Measurements from ENCODE around the gene VAV2. TPM values are rescaled to one million over a fixed set of nuclear protein-coding genes. Genes with fewer than 3 reads are reported as not detected.

Gene VAV2
- total RNA-seq, 4 donors from 2014 or later, result 15.0 to 25.7 (median 20.5) TPM

DNA sequence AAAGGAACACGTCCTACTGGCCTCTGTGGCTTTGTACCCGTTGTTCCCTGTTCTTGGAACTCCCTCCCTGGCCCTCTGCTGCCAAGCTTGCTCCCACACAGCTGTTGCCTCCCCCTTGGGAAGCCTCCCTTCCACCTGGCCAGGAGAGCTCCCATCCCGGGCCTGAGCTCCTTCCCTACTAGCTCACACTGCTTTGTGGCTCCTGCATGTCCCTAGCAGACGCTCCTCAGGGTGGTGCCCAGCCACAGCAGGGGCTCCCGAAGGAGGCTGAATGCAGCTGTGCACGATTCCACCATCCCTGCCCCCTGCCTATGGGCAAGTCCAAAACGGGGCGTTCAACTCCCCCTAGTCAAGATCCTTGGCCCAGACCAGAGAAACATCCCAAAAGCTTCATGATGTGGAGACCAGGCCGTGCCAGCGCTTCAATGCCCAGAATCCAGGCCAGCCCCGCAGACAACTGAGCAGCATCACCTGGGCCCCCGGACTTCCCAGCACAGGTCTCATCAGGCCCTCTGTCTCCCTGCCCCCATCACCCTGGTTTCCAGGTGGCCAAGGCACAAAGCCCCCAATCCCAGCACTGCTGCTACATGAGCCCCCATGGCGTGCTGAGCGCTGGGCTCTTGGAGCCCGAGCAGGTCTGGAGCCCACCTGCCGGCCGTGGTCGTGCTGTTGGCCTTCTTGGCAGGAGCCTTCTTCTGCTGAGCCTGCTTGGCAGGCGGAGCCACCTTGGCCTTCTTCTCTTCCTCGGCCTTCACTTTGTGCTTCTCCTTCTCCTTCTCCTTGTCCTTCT lies 47.5 kb upstream of the VAV2 start:
- Histone ChIP-seq H3K27ac (no peak overlapping the region), H3K9me3 (no peaks in the 10 kb centered on the region), H3K36me3 (peaks cover 44 to 53% of the 10 kb centered on the region in 2 donors), H3K4me3 (replicated peaks in 1 of 3) (no peak overlapping the region), H3K4me1 (peaks cover 0 to 8% of the 10 kb centered on the region in 2 donors), H3K27me3 (no peaks in the 10 kb centered on the region)
- DNase-seq, result no peak
- 96 to 98% methylated on average over 20 of the region's 20 CpGs for WGBS, 2 donors
- TF ChIP-seq, protein P1, sequence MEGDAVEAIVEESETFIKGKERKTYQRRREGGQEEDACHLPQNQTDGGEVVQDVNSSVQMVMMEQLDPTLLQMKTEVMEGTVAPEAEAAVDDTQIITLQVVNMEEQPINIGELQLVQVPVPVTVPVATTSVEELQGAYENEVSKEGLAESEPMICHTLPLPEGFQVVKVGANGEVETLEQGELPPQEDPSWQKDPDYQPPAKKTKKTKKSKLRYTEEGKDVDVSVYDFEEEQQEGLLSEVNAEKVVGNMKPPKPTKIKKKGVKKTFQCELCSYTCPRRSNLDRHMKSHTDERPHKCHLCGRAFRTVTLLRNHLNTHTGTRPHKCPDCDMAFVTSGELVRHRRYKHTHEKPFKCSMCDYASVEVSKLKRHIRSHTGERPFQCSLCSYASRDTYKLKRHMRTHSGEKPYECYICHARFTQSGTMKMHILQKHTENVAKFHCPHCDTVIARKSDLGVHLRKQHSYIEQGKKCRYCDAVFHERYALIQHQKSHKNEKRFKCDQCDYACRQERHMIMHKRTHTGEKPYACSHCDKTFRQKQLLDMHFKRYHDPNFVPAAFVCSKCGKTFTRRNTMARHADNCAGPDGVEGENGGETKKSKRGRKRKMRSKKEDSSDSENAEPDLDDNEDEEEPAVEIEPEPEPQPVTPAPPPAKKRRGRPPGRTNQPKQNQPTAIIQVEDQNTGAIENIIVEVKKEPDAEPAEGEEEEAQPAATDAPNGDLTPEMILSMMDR (IDR thresholded peaks at IDR 0.05), result no peak
- no peak for TF ChIP-seq POLR2A (IDR thresholded peaks at IDR 0.05)
- intact Hi-C loops (cut with DNase I), result no loop called here

DNA sequence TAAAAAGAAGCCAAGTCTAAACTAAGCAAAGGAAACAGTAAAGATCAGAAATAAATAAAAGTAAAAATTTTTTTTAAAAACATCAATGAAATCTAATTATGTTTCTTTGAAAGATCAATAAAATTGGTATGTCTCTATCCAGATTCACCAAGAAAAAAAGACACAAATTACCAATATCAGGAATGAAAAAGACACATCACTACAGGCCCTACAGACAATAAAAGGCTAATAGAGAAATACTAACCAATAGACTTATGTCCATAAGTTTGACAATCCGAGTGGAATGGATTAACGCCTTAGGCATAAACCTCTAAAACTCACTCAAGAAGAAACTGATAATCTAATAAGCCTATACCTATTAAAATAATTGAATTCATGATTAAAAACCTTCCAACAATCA lies 45.5 kb upstream of the VAV2 start:
- DNase-seq, result no peak
- WGBS, 2 donors, result 95 to 99% methylated on average over 2 of the region's 2 CpGs

DNA sequence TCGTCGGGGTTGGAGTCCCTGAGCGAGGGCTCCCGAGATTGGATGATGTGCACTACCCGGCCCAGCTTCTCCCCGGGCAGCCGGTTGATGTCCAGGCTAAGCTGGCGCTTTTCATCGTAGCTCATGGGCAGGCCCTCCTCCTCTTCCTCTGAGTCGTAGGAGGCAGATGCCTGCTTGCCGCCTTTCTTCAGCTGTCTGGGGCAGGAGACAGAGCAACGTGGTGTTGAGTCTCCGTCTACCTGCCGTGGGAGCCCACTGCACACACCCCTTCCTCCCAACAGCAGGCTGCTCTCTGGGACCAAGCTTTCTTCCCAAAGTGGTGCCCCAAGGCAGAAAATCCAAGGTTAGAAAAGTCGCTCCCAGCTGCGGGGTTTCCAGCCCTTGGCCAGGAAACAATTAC lies 44.0 kb upstream of the VAV2 start:
- TF ChIP-seq, protein P1 (IDR thresholded peaks at IDR 0.05), result no peak
- TF ChIP-seq POLR2A (IDR thresholded peaks at IDR 0.05), result no peak
- no peak overlapping the region for H3K4me3 ChIP-seq (replicated peaks in 1 of 3)
- intact Hi-C loops (cut with DNase I), result no loop called here
- no peaks in the 10 kb centered on the region for H3K27me3 ChIP-seq
- H3K4me1 ChIP-seq, result peaks cover 0 to 5% of the 10 kb centered on the region in 2 donors
- H3K36me3 ChIP-seq, result peaks cover 67% of the 10 kb centered on the region in 2 donors
- 95 to 98% methylated on average over 16 of the region's 16 CpGs for WGBS, 2 donors
- no peak for DNase-seq
- no peaks in the 10 kb centered on the region for H3K9me3 ChIP-seq
- H3K27ac ChIP-seq, result no peak overlapping the region

More for the DNA sequence above, 45.5 kb upstream of the VAV2 start:
- no peaks in the 10 kb centered on the region for H3K27me3 ChIP-seq
- H3K4me1 ChIP-seq, result peaks cover 0 to 8% of the 10 kb centered on the region in 2 donors
- peaks cover 57 to 67% of the 10 kb centered on the region in 2 donors for H3K36me3 ChIP-seq
- intact Hi-C loops (cut with DNase I), result no loop called here
- H3K27ac ChIP-seq, result no peak overlapping the region
- TF ChIP-seq, protein P1 (IDR thresholded peaks at IDR 0.05), result no peak
- TF ChIP-seq POLR2A (IDR thresholded peaks at IDR 0.05), result no peak
- H3K9me3 ChIP-seq, result no peaks in the 10 kb centered on the region
- H3K4me3 ChIP-seq (replicated peaks in 1 of 3), result no peak overlapping the region

DNA sequence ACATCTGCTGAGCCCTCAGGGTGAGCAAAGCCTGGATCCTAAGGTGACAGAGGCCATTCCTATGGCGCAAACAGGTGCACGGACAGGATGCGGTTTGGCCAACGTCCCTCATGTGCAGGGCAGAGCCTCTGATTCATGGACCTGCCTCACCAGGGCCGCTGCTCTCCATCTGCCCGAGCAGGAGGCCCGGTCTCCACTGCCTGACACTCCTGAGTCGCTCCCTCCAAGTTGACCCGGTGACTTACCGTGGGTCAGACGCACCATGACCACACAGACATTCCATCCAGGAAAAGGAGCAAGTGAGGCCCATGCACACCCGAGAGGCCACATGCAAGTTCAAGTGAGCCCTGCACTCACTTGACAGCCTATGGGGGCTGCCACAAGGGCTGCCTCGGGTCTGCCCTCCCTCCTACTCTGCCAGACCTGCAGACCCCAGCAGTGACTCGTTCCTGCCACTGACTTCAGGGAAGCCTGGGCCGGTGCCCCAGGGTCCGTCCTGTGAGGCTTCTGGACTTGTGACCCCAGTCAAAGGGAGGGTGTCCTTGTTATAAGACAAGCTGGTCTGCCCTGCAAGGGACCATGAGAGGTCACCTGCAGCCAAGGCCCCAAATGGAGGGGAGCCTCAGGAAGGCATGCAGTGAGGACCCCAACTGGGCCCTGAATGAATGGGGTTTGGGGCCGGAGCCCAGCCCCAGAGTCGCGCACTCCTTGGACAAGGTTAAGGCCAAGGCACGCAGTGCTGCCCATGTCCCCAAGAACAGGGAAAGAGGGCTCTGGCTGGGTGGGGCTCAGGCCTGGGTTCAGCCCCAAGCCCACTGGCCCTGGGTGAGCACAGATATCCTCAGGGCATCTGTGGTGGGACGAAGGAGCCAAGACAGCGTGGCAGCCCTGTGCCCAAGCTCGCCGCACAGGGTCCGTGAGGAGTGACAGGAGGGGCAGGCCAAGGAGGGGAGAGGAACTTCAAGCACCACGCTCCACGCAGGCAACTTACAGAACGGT lies 43.2 kb upstream of the VAV2 start:
- intact Hi-C loops (cut with DNase I), result no loop called here
- Histone ChIP-seq H3K9me3 (no peaks in the 10 kb centered on the region), H3K27ac (no peak overlapping the region), H3K4me3 (replicated peaks in 1 of 3) (no peak overlapping the region), H3K4me1 (no peaks in the 10 kb centered on the region), H3K27me3 (no peaks in the 10 kb centered on the region), H3K36me3 (peaks cover 64 to 66% of the 10 kb centered on the region in 2 donors)
- WGBS, 2 donors, result 95 to 96% methylated on average over 21 of the region's 28 CpGs
- TF ChIP-seq, protein P1 (IDR thresholded peaks at IDR 0.05), result no peak
- no peak for TF ChIP-seq POLR2A (IDR thresholded peaks at IDR 0.05)
- no peak for DNase-seq
